ENCODE data around the gene PCK1. TPM values are rescaled to one million over a fixed set of nuclear protein-coding genes. Genes with fewer than 3 reads are reported as not detected.

PCK1 gene
- total RNA-seq, 4 donors from 2014 or later, result 2.2 to 6.3 (median 5.2) TPM

- Histone ChIP-seq H3K4me1 (peaks cover 15% of the 10 kb centered on the region), H3K9me3 (no peaks in the 10 kb centered on the region), H3K36me3 (no peaks in the 10 kb centered on the region), H3K27ac (no peak overlapping the region), H3K27me3 (peaks cover 4% of the 10 kb centered on the region), H3K4me3 (no peak overlapping the region)
- TF ChIP-seq POLR2A (IDR thresholded peaks at IDR 0.05) (no peak), CTCF (IDR thresholded peaks at IDR 0.05) (peak; percentile 67 to 73)
- WGBS, result 35% methylated on average over 27 of the region's 27 CpGs
- DNase-seq (ENCODE audit: low spot score in 2 of 2), result no peak
Observed at GRCh38 chr20:57594092-57594951, 33.4 kb downstream of the PCK1 start.

GRCh38 chr20:57595041-57596030 lies 34.4 kb downstream of the PCK1 start:
- Histone ChIP-seq H3K27ac (no peak overlapping the region), H3K27me3 (peaks cover 4% of the 10 kb centered on the region), H3K9me3 (no peaks in the 10 kb centered on the region), H3K36me3 (no peaks in the 10 kb centered on the region), H3K4me3 (no peak overlapping the region), H3K4me1 (peaks cover 15% of the 10 kb centered on the region)
- 79% methylated on average over 18 of the region's 25 CpGs for WGBS
- TF ChIP-seq POLR2AphosphoS5 (IDR thresholded peaks at IDR 0.05), result no peak
- TF ChIP-seq POLR2A (IDR thresholded peaks at IDR 0.05), result no peak
- TF ChIP-seq EP300 (IDR thresholded peaks at IDR 0.05), result no peak
- TF ChIP-seq CTCF (IDR thresholded peaks at IDR 0.05), result no peak
- DNase-seq (ENCODE audit: low spot score in 2 of 2), result no peak

- Histone ChIP-seq H3K27ac (no peak overlapping the region), H3K27me3 (peaks cover 4% of the 10 kb centered on the region), H3K36me3 (no peaks in the 10 kb centered on the region), H3K4me1 (peaks cover 15% of the 10 kb centered on the region), H3K9me3 (no peaks in the 10 kb centered on the region), H3K4me3 (no peak overlapping the region)
- no peak for DNase-seq (ENCODE audit: low spot score in 2 of 2)
- 80% methylated on average over 11 of the region's 11 CpGs for WGBS
- TF ChIP-seq CTCF (IDR thresholded peaks at IDR 0.05) (no peak), POLR2A (IDR thresholded peaks at IDR 0.05) (no peak), EP300 (IDR thresholded peaks at IDR 0.05) (no peak), POLR2AphosphoS5 (IDR thresholded peaks at IDR 0.05) (no peak)
Observed at GRCh38 chr20:57596358-57596757, 35.4 kb downstream of the PCK1 start.

- Histone ChIP-seq H3K27me3 (peaks cover 4% of the 10 kb centered on the region), H3K27ac (no peak overlapping the region), H3K36me3 (no peaks in the 10 kb centered on the region), H3K4me3 (no peak overlapping the region), H3K4me1 (peaks cover 15% of the 10 kb centered on the region), H3K9me3 (no peaks in the 10 kb centered on the region)
- peak; percentile 62 to 96 for TF ChIP-seq CTCF (IDR thresholded peaks at IDR 0.05)
- no peak for TF ChIP-seq POLR2A (IDR thresholded peaks at IDR 0.05)
- TF ChIP-seq EP300 (IDR thresholded peaks at IDR 0.05), result no peak
- TF ChIP-seq POLR2AphosphoS5 (IDR thresholded peaks at IDR 0.05), result no peak
- DNase-seq (ENCODE audit: low spot score in 2 of 2), result peak in 1 of 2 donors; percentile 80
- 51% methylated on average over 14 of the region's 39 CpGs for WGBS
Observed at GRCh38 chr20:57596998-57597939, 36.4 kb downstream of the PCK1 start.

Data from suprapubic skin (tissue), 4 donors.